HepG2 (cell line): Measurements from ENCODE around the gene EEPD1.

Experiments used
- POLR2AphosphoS2 ChIP-seq: IDR thresholded peaks from 2 replicates; pipeline ENCODE4 v1.6.1; 2011; ENCODE audit warnings: low read depth, low read length, improper control_type of control experiment
- PRDM15 ChIP-seq: sonication (generic); formaldehyde crosslinking; IDR thresholded peaks from 2 replicates; pipeline ENCODE4 v1.4.0; 2020; ENCODE audit warnings: missing genetic modification reagents
- ZNF12 ChIP-seq: sonication (generic); formaldehyde crosslinking; IDR thresholded peaks from 2 replicates; pipeline ENCODE4 v1.5.0; 2020; ENCODE audit warnings: missing genetic modification reagents
- ZNF577 ChIP-seq: sonication (generic); formaldehyde crosslinking; IDR thresholded peaks from 2 replicates; pipeline ENCODE4 v1.4.0; 2020; ENCODE audit warnings: mild to moderate bottlenecking, low read depth, missing genetic modification reagents, borderline replicate concordance

DNA sequence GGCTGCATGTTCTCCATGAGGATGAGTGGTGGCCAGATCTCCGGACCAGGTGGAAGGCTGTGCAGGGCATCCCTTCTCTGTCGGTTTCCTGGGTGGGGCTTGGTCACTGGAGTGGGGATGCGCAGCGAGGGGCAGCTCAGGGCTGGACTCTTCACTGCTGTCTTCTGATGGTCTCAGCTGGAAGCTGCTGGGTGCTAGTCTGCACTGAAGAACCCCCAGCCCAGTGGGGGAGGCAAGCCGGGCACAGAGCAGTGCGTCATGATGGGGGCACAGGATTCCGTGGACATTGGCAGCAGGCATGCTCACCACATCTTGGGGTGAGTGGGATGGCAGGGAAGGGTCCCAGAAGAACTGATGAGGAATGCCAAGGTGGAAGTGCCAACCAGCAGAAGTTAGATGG is 39.8 kb downstream of the EEPD1 start:
- no peak for TF ChIP-seq POLR2AphosphoS2
- TF ChIP-seq ZNF12 (CRISPR knock-in tag): no peak
- TF ChIP-seq ZNF577 (CRISPR knock-in tag): no peak
- no peak for TF ChIP-seq PRDM15 (CRISPR knock-in tag)
